ENCODE results near the gene CENPA. TPM values are rescaled to one million over a fixed set of nuclear protein-coding genes. Genes with fewer than 3 reads are reported as not detected.
A peak's percentile ranks its signal among the peaks of the same experiment; 100 is the strongest.

CENPA gene
- total and polyA plus RNA-seq, 2 of the 13 experiments (the other 11 are each of a cell fraction or from before 2014, with no cell fraction given) = 28.5 to 38.5 TPM

DNA sequence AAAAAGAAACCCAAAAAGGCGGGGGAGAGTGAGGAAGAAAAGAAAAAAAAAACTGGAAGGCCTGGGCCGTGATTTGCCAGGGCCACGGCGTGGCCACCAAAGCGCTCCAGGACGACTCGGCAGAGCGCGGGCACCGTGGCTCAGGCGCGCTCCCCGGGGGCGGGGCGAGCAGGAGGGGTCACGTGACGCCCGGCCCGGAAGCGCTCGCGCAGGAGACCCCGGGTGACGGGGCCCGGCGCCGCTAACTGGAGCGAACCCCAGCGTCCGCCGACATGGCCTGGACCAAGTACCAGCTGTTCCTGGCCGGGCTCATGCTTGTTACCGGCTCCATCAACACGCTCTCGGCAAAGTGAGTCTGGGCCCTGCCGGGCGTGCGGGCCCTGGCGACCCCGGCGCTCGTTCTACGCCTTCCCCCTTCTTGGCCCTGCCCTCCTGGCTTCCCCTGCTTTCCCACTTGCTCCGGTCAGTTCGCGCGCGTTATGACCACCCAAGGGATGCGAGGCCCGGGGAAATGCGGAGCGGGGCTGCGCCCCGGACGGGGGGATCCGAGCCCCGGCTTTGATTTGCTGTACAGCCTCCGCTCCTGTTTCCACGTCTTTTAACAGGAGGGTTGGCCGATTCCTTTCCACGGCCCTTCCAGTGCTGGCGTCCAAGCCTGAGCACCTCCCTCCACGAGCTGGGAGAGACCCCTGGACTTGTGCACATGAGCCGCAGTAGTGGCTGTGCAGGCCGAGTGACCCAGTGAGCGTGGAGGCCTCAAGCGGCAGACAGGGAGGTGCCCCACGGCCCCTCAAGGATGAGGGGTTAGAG, 21.6 kb upstream of the CENPA start, which contains the start of gene SLC35F6:
SLC35F6 (plus strand) TSS at position 207 of the 810 bp plus-strand sequence; CDS start at position 273, 66 bp downstream.
- ChIA-PET POLR2A (interaction anchor here (0.7 to 1.5 kb wide), 4 partner anchors 8 to 22 kb away, joined by 3 to 7 read pairs (median 6); partner anchors contain the start of gene CENPA), CTCF (ENCODE audit: low intra/inter-chr PET ratio, low total read pairs) (interaction anchor here (1.3 kb wide), 1 partner anchor 20 kb away, joined by 3 read pairs; no protein-coding TSS in a partner anchor)
- Histone ChIP-seq H3K4me1 (ENCODE audit: insufficient read depth, low read length) (peaks cover 31% of the 10 kb centered on the region), H4K20me1 (ENCODE audit: insufficient read depth, low read length) (no peaks in the 10 kb centered on the region), H2AFZ (ENCODE audit: low read length) (no peak within 1 kb of the TSS), H3K9ac (ENCODE audit: insufficient read depth, low read depth, low read length) (peak within 1 kb of the TSS; percentile 84), H3K4me3 (replicated peaks in 1 of 3; ENCODE audit: insufficient read depth in 1 of 3, low read depth in 2 of 3, low read length in 3 of 3) (peak within 1 kb of the TSS; percentile 91 to 97 (median 91)), H3K27ac (ENCODE audit: extremely low read length, insufficient read depth, low read length) (peak within 1 kb of the TSS; percentile 52), H3K79me2 (ENCODE audit: insufficient read depth, low read length) (peaks cover 24% of the 10 kb centered on the region), H3K27me3 (ENCODE audit: control insufficient read depth in 1 of 2, insufficient read depth in 2 of 2, low read length in 2 of 2) (no peaks in the 10 kb centered on the region; a peak in 1 of 5 replicates), H3K9me3 (ENCODE audit: low read length) (no peaks in the 10 kb centered on the region), H3K4me2 (ENCODE audit: low read depth, low read length) (peak within 1 kb of the TSS; percentile 94), H3K36me3 (replicated peaks in 1 of 2; ENCODE audit: control insufficient read depth in 1 of 2, insufficient read depth in 2 of 2, low read length in 2 of 2) (no peaks in the 10 kb centered on the region; a peak in 1 of 5 replicates)
- intact Hi-C loops (cut with micrococcal nuclease; ENCODE audit: unreplicated experiment) (loop anchor here (1.0 kb wide), 1 partner anchor 8 kb away; no protein-coding TSS in a partner anchor), in situ Hi-C loops (cut with HindIII; ENCODE audit: extremely low pct_ligation_motif_present, low pct_unique_long_range_greater_than_20kb) (no loop called here)
- 2% methylated on average over 50 of the region's 68 CpGs for WGBS (ENCODE audit: low lambda C conversion rate)
- peak; percentile 92 for ATAC-seq
- DNase-seq (ENCODE audit: low spot score) = peak; percentile 71
- BruUV-seq (replicated peaks) = TSS peak; percentile 64
- peak; percentile 30 for FAIRE-seq
- TF ChIP-seq RERE (CRISPR knock-in tag; IDR thresholded peaks at IDR 0.05; ENCODE audit: low read depth) (no peak), ZNF235 (CRISPR knock-in tag; IDR thresholded peaks at IDR 0.05; ENCODE audit: borderline replicate concordance) (no peak; the same call in 1 of the 2 replicates), ZNF253 (CRISPR knock-in tag; IDR thresholded peaks at IDR 0.05; ENCODE audit: borderline replicate concordance) (no peak), MXI1 (IDR thresholded peaks at IDR 0.05; ENCODE audit: borderline replicate concordance, low read depth, low read length) (peak; percentile 62; the same call in 1 of the 3 replicates), HMGA1 (CRISPR knock-in tag; conservative IDR thresholded peaks at IDR 0.05) (no peak), CREB1 (IDR thresholded peaks at IDR 0.05) (peak; percentile 45; the same call in 1 of the 2 replicates), CREB1 (CRISPR knock-in tag; IDR thresholded peaks at IDR 0.05) (no peak), ZNF557 (CRISPR knock-in tag; IDR thresholded peaks at IDR 0.05) (0 out of 2 replicates have a peak, but pooled peaks have one; percentile 38), FOSL2 (CRISPR knock-in tag; IDR thresholded peaks at IDR 0.05) (0 out of 2 replicates have a peak, but pooled peaks have one; percentile 41), RNF2 (conservative IDR thresholded peaks at IDR 0.05; ENCODE audit: low read depth) (peak; percentile 72), AHR (CRISPR knock-in tag; IDR thresholded peaks at IDR 0.05) (0 out of 2 replicates have a peak, but pooled peaks have one; percentile 66), NAIF1 (CRISPR knock-in tag; IDR thresholded peaks at IDR 0.05; ENCODE audit: borderline replicate concordance) (peak; percentile 50; the same call in 1 of the 2 replicates), POLR2G (IDR thresholded peaks at IDR 0.05; ENCODE audit: low read depth, low read length) (peak; percentile 89), SP4 (CRISPR knock-in tag; IDR thresholded peaks at IDR 0.05) (peak; percentile 88), BHLHE40 (IDR thresholded peaks at IDR 0.05; ENCODE audit: low read length) (peak; percentile 93), KLF11 (CRISPR knock-in tag; IDR thresholded peaks at IDR 0.05) (no peak), RFXAP (CRISPR knock-in tag; IDR thresholded peaks at IDR 0.05; ENCODE audit: borderline replicate concordance) (peak; percentile 38; the same call in 1 of the 2 replicates), TEF (CRISPR knock-in tag; IDR thresholded peaks at IDR 0.05) (no peak)

All from HepG2 (cell line).